GM19468 (cell line): ENCODE results near the gene CAPZB.

Source experiments
- ATAC-seq: cut with Tn5 transposase; IDR thresholded peaks from one replicate; pipeline ENCODE4 v1.9.1; 2021; ENCODE audit warnings: mild to moderate bottlenecking, moderate library complexity, moderate number of reproducible peaks; ENCODE audit not compliant: unreplicated experiment; ENCODE audit errors: extremely low read depth

Gene CAPZB

GRCh38 chr1:19322481-19322880 lies 162.9 kb downstream of the CAPZB start:
- ATAC-seq, result no peak

DNA sequence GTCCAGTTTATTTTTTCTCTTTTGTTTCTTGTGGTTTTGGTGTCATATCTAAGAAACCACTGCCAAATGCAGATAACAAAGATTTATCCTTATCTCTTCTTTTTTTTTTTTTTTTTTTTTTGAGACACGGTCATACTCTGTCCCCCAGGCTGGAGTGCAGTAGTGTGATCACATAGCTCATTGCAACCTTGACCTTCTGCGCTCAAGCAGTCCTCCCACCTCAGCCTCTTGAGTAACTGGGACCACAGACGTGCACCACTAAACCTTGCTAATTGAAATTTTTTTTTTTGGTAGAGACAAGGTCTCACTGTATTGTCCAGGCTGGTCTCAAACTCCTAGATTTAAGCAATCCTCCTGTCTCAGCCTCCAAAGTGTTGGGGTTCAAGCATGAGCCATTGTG lies 164.3 kb downstream of the CAPZB start:
- no peak for ATAC-seq

GRCh38 chr1:19319196-19319595 lies 166.1 kb downstream of the CAPZB start:
- no peak for ATAC-seq

- no peak for ATAC-seq
Observed at GRCh38 chr1:19317126-19317910, 168.0 kb downstream of the CAPZB start.

DNA sequence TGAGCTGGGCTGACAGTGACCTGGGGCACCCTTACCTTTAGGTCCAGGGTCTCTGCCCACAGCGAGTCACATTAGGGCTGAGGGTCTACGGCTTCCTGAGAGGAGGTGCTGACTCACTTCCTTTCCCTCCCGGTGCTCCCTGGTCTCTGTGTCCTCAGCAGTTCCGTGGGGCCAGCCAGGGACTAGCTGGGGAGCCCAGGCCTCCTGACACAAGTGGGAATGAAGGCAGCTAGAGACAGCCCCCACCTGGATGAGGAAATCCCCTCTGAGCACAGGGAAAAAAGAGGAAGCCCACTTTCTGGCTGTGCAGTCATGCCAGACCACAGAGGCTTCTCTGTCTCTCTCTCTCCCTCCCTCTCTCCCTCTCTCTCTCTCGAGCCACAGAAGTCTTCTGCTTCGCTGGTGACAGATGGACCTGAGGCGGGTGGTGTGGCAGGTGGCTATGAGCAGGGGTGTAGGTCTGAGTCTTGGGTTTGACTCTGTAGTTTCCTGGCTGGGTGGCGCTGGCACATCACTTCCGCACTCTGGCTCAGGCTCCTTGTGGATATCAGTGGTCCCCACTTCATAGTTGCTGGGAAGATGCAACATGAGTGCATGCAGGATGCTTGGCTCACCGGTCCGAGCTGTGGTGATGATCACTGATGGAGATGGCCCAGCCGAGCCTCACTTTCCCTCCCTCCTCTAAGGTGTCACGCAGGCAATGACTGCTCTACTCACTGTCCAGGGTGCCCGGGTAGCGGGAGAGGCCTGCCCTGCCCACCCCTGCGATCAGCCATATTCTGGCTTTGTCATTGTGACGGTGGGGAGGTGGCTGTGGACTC lies 169.8 kb downstream of the CAPZB start:
- ATAC-seq, result no peak

DNA sequence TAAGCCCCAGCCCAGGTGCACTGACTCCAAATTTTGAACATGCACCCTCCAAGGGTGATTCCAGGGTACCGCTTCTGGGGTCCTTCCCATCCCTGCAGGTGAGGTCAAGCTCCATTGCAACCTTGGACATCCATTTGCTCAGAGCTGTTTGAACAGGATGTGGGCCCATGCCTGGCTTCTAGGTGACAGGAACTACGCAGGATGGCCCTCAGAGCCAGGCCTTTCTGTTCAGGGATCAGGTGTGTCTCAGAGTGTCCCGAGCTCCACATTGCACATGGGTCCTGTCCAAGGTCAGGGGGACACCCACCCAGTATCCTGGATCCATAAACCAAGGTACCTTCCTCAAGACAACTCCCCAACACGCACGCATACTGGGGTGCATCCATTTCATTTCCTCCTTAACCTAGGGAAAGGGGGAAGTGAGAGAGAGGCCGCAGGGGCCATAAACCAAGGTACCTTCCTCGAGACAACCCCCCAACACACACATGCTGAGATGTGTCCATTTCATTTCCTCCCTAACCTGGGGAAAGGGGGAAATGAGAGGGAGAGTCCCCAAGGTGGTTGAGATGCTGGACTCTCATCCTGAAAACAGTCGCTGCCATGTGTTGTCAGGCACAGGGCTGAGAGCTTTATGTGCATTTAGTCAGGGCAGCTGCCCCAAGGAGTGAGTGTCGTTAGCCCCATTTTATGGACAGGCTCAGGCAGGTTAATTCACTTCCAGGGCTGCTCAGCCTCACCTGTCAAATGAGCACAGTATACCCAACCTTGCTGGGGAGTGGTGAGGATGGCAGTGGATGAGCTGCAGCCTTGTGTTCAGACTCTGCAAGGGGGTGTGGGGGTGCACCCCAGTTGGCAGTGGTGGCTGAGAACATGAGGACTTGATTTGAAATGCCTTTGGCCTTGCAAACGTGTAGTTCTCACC lies 171.1 kb downstream of the CAPZB start:
- no peak for ATAC-seq

- no peak for ATAC-seq
Observed at GRCh38 chr1:19313636-19313959, 171.7 kb downstream of the CAPZB start.

DNA sequence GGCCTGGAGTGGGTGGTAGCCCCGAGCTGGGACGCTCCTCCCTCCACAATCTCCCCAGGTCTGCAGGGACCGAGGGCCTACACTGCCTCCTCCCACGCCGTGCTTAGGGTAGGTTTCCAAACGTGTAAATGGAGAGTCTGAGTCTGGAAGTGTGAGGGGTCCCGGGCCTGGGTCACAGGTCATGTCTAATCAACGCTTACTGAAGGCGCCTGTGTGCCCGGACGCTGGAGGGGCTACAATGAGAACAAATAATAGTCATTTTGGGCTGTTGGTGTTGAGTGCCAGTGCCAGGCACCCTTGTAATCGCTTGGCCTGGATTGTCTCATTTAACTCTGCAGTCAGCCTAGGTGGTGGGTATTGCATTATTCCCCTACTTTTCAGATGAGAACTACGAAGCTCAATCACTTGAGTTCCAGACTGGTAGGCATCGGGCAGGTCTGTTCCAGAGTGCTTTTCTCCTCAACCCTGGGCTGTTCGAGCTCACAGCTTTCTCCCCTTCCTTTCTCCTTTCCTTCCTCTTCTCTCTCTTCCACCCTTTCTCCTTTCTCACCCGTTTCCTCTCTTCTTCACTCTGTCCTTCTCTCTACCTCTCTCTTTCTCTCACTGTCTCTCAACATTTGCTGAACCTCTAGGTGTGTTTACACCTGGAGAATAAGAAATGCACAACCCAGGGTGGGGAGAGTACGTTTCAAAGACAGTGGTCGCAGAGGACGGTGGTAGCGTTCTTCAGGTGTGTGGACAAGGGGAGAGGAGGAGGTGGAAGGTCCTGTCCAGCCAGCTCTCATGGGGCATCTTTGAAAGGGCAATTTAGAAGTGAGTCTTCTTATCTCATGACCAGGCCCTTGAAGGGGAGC lies 172.3 kb downstream of the CAPZB start:
- no peak for ATAC-seq

DNA sequence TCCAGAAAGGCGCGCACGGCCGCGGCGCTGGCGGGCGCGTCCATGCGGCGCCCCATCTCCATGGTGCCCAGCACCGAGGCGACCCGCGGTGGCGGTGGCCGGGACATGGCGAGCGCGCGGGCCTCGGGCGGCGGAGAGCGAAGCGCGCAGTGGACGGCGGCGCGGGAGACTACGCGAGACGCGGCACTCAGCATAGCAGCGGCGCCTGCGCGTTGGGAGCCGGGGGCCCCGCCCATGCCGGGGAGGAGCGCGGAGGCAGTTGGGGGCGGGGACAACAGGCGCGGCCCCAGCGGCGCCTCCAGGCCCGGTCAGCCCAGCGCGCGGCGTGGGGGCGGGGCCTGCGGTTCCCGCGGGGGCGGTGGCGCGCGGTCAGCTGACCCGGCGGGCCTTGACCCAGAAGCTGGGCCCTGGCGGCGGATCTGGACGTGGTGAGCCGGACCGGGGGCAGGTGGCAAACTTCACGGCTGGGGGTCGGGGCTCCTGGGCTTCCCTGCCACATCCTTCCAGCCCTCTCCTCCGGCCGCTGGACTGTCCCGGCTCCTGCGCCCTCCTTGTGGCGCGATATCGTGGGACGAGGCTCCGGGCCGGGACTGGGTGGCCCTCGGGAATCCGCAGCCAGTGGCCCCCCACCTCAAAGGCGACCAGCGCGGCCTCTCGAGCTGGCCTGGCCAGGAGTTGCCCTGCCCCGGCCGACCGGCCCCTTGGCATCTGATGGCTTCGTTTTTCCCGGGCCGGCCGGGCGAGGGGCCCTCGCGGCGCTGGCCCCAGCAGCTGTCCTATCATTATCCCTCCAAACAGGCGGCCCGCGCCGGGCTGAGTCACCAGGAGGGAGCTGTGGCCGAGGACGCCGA lies 173.2 kb downstream of the CAPZB start, which contains the start of the genes AKR7A2 and SLC66A1:
TSS of gene AKR7A2 (minus strand) at position 214 of the 851 bp plus-strand sequence. CDS start at position 194, 20 bp downstream.
TSS of gene SLC66A1 (plus strand) at position 396 of the 851 bp plus-strand sequence. CDS start 5,352 bp downstream, outside the sequence.
- ATAC-seq, result peak; percentile 73

- no peak for ATAC-seq
Observed at GRCh38 chr1:19311503-19311930, 173.8 kb downstream of the CAPZB start.

DNA sequence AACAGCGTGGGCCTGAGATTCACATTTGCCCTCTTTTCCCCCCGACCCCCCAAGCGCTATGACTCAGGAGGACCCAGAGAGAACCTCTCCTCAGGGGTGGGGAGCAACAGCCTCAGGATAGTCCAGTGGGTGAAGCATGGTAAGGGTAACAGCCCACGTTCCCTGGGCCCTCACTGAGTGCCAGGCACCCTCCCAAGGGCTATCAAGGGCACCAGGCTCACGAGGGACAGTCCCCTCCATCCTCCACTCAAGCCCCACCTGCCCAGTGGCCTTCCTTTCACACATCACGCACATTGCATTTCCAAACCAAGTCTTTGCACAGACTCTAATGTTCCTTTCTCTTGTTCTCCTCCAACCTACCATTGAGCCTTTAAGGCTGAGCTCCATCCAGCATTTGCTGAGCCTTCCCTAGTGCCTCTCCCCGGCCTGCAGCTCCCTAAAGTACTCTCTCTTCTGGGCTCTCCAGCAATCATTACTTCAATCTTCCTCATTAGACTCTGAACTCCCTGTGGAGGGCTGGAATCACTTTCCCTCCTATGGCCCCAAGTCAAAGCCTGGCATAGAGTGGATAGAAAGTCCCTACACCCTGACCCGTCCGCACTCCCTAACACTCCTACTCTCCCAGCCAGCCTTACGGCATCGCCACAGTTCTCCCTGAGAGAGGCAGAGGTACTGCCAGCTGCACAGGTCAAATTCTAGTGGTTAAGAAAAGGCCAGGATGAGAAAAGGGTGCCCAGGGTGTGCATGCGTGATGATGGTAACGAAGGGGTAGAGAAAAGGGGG lies 174.4 kb downstream of the CAPZB start:
- no peak for ATAC-seq

DNA sequence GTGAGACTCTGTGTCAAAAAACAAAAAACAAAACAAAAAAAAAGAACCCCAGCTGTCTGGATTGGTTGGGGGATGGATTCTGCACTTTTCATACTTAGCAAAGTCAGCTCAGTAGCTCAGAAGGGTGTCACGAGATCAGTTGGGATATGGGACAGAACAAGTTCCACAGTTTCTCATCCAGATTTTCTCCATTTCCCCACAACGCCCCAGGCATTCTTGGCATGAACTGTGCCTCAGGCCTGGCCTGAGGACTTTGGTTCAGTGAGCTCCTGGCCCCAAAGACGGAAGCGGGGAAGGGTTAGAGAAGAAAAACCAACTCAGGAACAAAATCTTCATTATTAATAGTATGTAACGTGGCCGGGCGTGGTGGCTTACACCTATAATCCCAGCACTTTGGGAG lies 175.3 kb downstream of the CAPZB start:
- no peak for ATAC-seq

- ATAC-seq, result no peak
Observed at GRCh38 chr1:19309123-19309813, 176.1 kb downstream of the CAPZB start.

GRCh38 chr1:19308509-19308907 lies 176.8 kb downstream of the CAPZB start:
- ATAC-seq, result no peak

DNA sequence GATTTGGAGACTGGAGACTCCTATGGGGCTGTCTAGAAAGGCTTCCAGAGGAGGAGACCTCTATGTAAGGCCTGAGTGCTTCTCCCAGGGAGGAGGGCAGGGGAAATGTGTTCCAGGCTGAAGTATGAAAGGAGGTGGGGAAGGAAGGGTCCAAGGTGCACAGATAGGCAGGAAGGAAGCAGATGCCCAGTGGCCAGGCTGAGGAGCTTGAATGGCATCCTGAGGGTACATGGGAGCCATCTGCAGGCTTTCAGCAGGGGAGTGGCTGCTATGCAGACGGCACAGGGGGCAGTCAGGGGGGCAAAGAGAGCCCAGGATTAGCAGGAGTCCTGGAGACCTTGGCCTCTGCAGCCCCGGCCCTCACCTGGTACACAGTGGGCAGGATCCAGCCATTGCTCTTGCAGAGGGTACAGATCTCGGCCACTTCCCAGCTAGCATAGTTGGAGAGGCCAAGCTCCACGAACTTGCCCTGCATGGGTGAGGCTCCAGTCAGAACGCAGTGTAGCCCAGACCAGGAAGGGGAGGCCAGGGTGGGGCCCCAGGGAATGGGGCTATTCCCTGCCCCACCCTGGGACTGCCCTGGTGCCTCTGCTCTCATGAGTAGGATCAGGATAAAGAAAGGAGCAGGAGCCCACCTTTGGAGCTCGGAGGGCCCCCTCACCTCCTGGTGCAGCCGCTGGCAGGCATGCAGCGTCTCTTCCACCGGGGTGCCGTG lies 177.4 kb downstream of the CAPZB start:
- ATAC-seq, result no peak

- no peak for ATAC-seq
Observed at GRCh38 chr1:19306941-19307340, 178.4 kb downstream of the CAPZB start.

DNA sequence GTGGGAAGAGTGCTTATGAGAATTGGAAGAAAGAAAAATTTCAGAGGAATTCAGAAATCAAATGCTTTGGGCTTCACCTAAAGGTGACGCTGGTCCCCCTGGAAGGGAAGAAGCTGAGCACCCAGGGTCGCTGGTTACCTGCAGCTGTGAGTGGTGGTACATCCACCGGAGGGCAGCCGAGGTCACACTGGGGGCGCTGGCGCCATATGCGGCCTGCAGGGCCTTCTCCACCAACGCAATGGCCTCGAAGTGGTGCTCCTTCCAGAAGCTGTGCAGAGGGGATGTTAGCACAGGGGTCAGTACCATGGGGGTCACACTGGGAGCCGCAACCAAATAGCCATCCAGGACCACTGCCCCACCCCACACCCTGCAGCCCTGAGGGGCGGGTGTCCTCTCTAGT lies 179.5 kb downstream of the CAPZB start:
- ATAC-seq, result no peak
